ENCODE measurements around the gene PRR5L.

The PRR5L gene

DNA sequence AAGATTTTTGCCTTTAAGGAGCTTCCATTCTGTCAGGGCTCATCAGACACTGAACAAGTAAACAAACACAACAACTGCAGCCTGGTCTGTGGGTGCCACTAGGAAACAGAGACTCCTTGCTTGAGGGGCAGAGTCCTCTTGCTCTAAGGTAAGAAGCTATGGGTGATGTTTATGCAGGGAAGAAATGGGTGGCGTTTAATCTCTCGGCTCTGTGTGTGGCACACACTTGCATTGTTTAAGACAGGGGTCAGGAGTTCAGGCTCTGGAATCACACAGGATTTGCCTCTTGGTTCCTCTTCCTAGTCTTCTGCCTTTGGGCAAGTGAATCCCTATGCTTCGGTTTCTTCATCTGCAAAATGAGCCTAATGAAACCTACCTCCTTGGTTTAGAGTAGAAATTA lies 90.3 kb downstream of the PRR5L start:
- TF ChIP-seq CTCF (IDR thresholded peaks at IDR 0.05; ENCODE audit: low read depth, low read length), result no peak
- H3K4me3 ChIP-seq (replicated peaks in 1 of 2; ENCODE audit: low read depth in 2 of 2, low read length in 2 of 2), result no peak overlapping the region
- DNase-seq (ENCODE audit: low read depth in 2 of 2), result no peak

DNA sequence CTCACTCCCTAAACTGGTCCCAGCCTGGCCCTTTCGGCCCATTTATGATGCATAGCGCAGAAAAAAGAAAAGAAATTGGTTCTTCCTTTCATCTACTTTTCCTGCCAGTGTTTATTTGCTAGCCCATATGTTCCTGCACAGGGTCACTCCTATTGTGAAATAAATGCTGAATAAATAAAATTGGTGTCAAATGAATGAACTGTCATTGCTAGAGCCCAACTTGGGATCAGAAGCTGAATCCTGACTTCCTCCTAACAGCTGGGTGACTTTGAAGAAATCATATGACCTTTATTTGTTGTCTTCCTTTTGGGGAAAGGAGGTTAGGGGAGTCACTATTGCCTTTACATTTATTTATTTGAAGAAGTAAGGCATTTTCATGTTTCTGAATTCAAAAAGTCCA lies 92.0 kb downstream of the PRR5L start:
- TF ChIP-seq CTCF (IDR thresholded peaks at IDR 0.05; ENCODE audit: low read depth, low read length), result no peak
- no peak overlapping the region for H3K4me3 ChIP-seq (replicated peaks in 1 of 2; ENCODE audit: low read depth in 2 of 2, low read length in 2 of 2)
- no peak for DNase-seq (ENCODE audit: low read depth in 2 of 2)

DNA sequence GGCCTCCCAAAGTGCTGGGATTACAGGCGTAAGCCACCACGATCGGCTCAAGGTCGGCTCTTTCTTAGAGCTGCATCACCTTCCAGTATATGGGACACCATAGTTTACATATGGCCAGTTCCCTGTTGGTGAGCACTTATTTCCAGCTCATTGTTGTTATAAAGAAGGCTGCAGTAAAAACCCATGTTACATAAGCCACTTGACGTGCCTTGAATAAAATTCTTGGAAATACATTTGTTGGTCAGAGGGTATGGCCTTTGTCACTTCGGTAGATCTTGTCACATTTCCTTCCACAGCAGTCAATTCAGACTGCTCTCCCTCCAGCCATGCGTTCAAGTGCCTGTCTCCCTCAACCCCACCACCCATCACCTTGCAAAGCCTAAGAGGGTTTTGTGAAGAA lies 92.9 kb downstream of the PRR5L start:
- no peak for DNase-seq (ENCODE audit: low read depth in 2 of 2)
- TF ChIP-seq CTCF (IDR thresholded peaks at IDR 0.05; ENCODE audit: low read depth, low read length), result no peak
- no peak overlapping the region for H3K4me3 ChIP-seq (replicated peaks in 1 of 2; ENCODE audit: low read depth in 2 of 2, low read length in 2 of 2)

- no peak for TF ChIP-seq CTCF (IDR thresholded peaks at IDR 0.05; ENCODE audit: low read depth, low read length)
- no peak for DNase-seq (ENCODE audit: low read depth in 2 of 2)
- no peak overlapping the region for H3K4me3 ChIP-seq (replicated peaks in 1 of 2; ENCODE audit: low read depth in 2 of 2, low read length in 2 of 2)
Observed at GRCh38 chr11:36389811-36390210, 93.7 kb downstream of the PRR5L start.

DNA sequence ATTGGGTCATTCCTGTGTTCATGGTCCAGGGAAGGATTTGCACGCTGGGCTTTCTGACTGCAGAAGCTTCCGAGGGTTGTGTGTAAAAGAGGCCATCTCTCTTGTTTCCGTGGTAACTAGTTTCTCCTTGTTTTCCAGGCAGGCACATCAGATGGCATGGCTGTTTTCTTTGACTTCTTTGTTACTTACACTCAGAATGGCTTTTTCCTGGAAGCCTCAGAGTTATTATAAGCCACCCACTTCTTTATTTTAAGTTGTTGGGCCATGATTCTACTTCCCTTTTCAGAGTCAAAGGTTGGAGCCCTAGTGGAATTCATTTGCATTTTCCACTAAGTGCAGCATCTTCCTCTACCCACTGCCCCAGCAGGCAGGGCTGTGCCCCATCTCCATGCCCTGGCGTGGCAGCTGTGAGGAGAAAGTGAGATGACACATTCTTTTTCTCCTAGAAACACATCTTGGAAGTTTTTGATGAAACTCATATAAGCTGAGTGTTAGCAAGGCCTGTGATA lies 94.9 kb downstream of the PRR5L start:
- no peak for DNase-seq (ENCODE audit: low read depth in 2 of 2)
- H3K4me3 ChIP-seq (replicated peaks in 1 of 2; ENCODE audit: low read depth in 2 of 2, low read length in 2 of 2), result no peak overlapping the region
- no peak for TF ChIP-seq CTCF (IDR thresholded peaks at IDR 0.05; ENCODE audit: low read depth, low read length)

DNA sequence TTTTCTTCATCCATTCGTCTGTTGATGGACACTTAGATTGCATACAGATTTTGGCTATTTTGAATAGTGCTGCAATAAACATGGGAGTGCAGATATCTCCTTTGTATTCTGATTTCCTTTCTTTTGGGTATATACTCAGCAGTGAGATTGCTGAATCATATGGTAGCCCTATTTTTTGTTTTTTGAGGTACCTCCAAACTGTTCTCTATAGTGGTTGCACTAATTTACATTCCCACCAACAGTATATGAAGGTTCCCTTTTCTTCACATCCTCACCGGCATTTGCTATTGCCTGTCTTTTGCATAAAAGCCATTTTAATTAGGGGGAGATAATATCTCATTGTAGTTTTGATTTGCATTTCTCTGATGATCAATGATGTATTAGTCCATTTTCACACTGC lies 96.1 kb downstream of the PRR5L start:
- no peak overlapping the region for H3K4me3 ChIP-seq (replicated peaks in 1 of 2; ENCODE audit: low read depth in 2 of 2, low read length in 2 of 2)
- no peak for DNase-seq (ENCODE audit: low read depth in 2 of 2)

More for the DNA sequence above, 96.1 kb downstream of the PRR5L start:
- TF ChIP-seq CTCF (IDR thresholded peaks at IDR 0.05; ENCODE audit: low read depth, low read length), result no peak

Data from cardiac fibroblast (primary cell).